Measurements from ENCODE around the gene WDR20. TPM values are rescaled to one million over a fixed set of nuclear protein-coding genes. Genes with fewer than 3 reads are reported as not detected.

The WDR20 gene
- total and polyA plus RNA-seq, 10 of the 15 experiments (the other 5 are each of a cell fraction or from before 2014, with no cell fraction given) = 9.1 to 25.9 (median 18.4) TPM

- ATAC-seq (no peak), FAIRE-seq (no peak), DNase-seq (ENCODE audit: low read depth, low spot score) (no peak)
- no peak overlapping the region for H3K9ac ChIP-seq (ENCODE audit: control insufficient read depth, insufficient read depth, low read length)
- H3K9me3 ChIP-seq (replicated peaks; ENCODE audit: control insufficient read depth, insufficient read depth, low read length) = no peaks in the 10 kb centered on the region
- H3K79me2 ChIP-seq (ENCODE audit: control insufficient read depth, insufficient read depth, low read length) = no peaks in the 10 kb centered on the region
- ChIA-PET SMC1A (ENCODE audit: uncharacterized antibody, unreplicated experiment) (no interaction called here), POLR2A (no interaction called here), CTCF (interaction anchor here (1.0 kb wide), 1 partner anchor 19 kb away, joined by 3 read pairs; no protein-coding TSS in a partner anchor), RAD21 (ENCODE audit: unreplicated experiment) (no interaction called here)
- no peaks in the 10 kb centered on the region for H4K20me1 ChIP-seq (ENCODE audit: control insufficient read depth, insufficient read depth)
- in situ Hi-C loops (cut with MboI) = no loop called here
- no peaks in the 10 kb centered on the region for H3K4me1 ChIP-seq (ENCODE audit: control insufficient read depth, insufficient read depth, low read length)
- no peaks in the 10 kb centered on the region for H3K36me3 ChIP-seq (ENCODE audit: control insufficient read depth in 2 of 2, insufficient read depth in 2 of 2, low read length in 1 of 2)
- no TSS peak for BruUV-seq (replicated peaks)
- WGBS (ENCODE audit: insufficient coverage, insufficient replicate concordance, low lambda C conversion rate, missing lambda C conversion rate) = 71% methylated on average over 22 of the region's 22 CpGs
- H3K4me2 ChIP-seq (ENCODE audit: control insufficient read depth, insufficient read depth) = no peak overlapping the region
- TF ChIP-seq BHLHE40 (IDR thresholded peaks at IDR 0.05; ENCODE audit: borderline replicate concordance in 1 of 2, low read depth in 2 of 2, low read length in 1 of 2) = no peak
- no peak for TF ChIP-seq HDGF (IDR thresholded peaks at IDR 0.05)
- TF ChIP-seq ZNF274 (IDR thresholded peaks at IDR 0.05; ENCODE audit: insufficient read depth, insufficient read length) = no peak
- no peak for TF ChIP-seq YBX1 (IDR thresholded peaks at IDR 0.05)
- TF ChIP-seq TARDBP (IDR thresholded peaks at IDR 0.05; ENCODE audit: borderline replicate concordance) = no peak
- no peak for TF ChIP-seq FOXK2 (IDR thresholded peaks at IDR 0.05)
- TF ChIP-seq WRNIP1 (IDR thresholded peaks at IDR 0.05; ENCODE audit: borderline replicate concordance, low read depth, low read length) = no peak
- TF ChIP-seq NFYB (IDR thresholded peaks at IDR 0.05; ENCODE audit: insufficient read depth, low read depth, low read length) = no peak
- no peak for TF ChIP-seq NFIC (IDR thresholded peaks at IDR 0.05; ENCODE audit: low read depth, low read length)
- TF ChIP-seq SKIL (IDR thresholded peaks at IDR 0.05; ENCODE audit: low read depth, poor library complexity, severe bottlenecking) = no peak
- no peak for TF ChIP-seq IRF5 (IDR thresholded peaks at IDR 0.05; ENCODE audit: borderline replicate concordance)
- no peak for TF ChIP-seq STAT1 (conservative IDR thresholded peaks at IDR 0.05)
- no peak for TF ChIP-seq KDM1A (IDR thresholded peaks at IDR 0.05; ENCODE audit: borderline replicate concordance)
- intact Hi-C loops (cut with micrococcal nuclease; ENCODE audit: unreplicated experiment) = no loop called here
- no peaks in the 10 kb centered on the region; a peak in 1 of 4 replicates for H3K27me3 ChIP-seq (replicated peaks in 1 of 2; ENCODE audit: control insufficient read depth in 2 of 2, insufficient read depth in 2 of 2, low read length in 1 of 2)
- no peak overlapping the region for H3K27ac ChIP-seq (ENCODE audit: control insufficient read depth, insufficient read depth)
- no peak overlapping the region for H2AFZ ChIP-seq (ENCODE audit: control insufficient read depth, low read depth, low read length)
- H3K4me3 ChIP-seq = no peak overlapping the region
These were observed 92.0 kb downstream of the WDR20 start for GRCh38 chr14:102231476-102232347.

Measured in GM12878 (cell line).